CD4-positive, alpha-beta T cell treated with Interleukin-12 subunit alpha and Interleukin-12 subunit beta, for 1 hour (primary cell): ENCODE measurements around the gene FUOM.

Source experiments
- DNase-seq: peaks from one replicate; pipeline ENCODE4 v3.0.0-alpha.2; 2020

FUOM gene, protein sequence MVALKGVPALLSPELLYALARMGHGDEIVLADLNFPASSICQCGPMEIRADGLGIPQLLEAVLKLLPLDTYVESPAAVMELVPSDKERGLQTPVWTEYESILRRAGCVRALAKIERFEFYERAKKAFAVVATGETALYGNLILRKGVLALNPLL

DNA sequence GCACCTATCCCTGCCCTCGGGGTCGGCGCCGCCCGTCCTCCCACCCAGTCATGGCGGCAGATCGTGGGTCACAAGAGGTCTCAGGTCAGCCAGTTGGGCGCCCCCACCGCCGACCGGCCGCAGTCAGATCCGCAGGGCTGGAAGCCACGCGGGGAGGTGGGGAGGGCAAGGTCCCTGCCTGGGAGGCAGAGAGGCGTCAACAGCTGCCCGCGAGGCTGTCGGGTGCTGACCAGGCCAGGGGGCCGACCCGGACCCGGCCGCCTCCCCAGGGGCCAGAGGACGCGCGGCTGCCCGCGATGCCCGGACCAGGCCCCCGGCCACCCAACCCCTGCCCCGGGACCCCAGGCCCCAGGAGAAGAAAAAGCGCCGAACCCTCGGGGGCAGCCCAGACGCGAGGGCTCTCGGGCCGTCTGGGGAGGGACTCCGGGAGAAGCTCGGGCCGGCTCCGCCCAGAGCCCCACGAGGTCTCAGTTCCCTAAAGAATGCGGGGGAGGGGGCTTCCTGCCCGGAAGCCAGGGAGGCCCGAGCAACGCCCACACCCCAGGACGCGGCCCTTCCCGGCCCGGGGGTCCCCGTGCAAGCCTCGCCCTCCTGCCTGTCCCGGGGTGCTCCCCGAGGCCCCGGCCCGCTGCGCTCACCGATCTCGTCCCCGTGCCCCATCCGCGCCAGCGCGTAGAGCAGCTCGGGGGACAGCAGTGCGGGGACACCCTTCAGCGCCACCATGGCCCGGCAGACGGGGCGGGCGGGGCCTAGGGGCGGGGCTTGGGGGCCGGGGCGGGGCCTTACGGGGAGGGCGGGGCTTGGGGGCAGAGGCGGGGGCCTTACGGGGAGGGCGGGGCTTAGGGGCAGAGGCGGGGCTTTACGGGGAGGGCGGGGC lies at the start of gene FUOM:
TSS of gene FUOM (minus strand) at position 735 of the 877 bp plus-strand sequence. CDS start at position 723, 12 bp downstream.
- peak; percentile 80 for DNase-seq

DNA sequence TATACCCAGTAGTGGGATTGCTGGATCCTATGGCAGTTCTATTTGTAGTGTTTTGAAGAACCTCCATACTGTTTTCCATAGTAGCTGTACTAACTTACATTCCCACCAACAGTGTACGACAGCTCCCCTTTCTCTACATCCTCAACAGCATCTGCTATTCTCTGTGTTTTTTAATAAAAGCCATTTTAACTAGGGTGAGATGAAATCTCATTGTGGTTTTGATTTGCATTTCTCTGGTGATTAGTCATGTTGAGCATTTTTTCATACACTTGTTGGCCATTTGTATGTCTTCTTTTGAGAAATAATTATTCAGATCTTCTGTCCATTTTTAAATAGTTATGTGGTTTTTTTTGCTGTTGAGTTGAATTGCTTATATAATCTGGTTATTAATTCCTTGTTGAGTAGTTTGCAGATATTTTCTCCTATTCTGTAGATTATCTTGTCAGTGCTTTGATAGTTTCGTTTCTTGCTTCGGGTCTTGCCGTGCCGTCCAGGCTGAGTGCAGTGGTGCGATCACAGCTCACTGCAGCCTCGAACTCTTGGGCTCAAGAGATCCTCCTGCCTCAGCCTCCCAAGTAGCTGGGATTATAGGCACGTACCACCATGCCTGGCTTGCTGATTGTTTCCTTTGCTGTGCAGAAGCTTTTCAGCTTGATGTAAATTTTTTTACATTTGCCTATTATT lies 48.2 kb upstream of the FUOM start:
- DNase-seq, result no peak

DNA sequence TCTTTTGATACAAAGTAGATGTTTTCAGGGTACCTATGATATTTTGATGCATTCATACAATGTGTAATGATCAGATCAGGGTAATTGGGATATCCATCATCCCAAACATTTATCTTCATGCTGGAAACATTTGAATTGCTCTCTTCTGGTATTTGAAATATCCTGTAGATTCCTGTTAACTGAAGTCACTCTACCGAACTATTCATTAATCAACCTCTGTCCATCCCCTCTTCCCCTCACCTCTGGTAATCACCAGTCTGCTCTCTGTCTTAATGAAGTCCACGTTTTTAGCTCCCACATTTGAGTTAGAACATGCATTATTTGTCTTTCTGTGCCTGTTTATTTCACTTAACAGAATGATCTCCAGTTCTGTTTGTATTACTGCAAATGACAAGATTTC lies 47.5 kb upstream of the FUOM start:
- DNase-seq, result no peak

DNA sequence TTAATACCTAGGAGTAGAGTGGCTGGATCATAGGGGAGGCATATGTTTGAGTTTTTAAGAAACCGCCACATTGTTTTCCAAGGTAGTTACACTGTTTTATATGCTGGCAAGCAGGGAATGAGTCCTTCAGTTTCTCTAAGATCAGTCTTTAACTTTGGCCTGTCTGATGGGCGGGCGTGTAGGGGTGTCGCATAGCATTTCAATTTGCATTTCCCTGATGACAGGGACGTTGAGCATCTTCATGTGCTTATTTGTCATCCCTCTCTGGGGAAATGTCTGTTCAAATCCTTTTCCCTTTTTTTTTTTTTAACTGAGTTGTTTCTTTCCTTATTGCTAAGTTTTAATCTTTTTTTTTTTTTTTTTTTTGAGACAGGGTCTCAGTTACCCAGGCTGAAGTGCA lies 46.0 kb upstream of the FUOM start:
- DNase-seq, result no peak

DNA sequence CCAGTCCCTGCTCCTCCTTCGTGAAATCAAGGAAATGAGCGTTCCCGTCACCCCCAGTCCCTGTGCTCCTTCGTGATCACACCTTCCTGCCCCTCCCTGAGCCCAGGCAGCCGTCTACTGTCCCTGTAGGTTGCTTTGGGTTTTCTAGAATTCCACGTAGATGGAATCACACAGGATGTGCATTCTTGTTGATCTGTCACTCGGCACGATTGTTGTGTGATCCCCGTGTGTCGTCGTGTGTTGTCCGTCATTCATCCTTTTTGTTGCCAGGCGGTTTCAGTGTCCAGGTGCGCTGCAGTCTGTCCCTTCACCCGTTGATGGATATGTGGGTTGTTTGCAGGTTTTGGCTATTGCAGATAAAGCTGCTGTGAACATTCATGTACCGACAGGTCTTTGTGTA lies 45.5 kb upstream of the FUOM start:
- no peak for DNase-seq

DNA sequence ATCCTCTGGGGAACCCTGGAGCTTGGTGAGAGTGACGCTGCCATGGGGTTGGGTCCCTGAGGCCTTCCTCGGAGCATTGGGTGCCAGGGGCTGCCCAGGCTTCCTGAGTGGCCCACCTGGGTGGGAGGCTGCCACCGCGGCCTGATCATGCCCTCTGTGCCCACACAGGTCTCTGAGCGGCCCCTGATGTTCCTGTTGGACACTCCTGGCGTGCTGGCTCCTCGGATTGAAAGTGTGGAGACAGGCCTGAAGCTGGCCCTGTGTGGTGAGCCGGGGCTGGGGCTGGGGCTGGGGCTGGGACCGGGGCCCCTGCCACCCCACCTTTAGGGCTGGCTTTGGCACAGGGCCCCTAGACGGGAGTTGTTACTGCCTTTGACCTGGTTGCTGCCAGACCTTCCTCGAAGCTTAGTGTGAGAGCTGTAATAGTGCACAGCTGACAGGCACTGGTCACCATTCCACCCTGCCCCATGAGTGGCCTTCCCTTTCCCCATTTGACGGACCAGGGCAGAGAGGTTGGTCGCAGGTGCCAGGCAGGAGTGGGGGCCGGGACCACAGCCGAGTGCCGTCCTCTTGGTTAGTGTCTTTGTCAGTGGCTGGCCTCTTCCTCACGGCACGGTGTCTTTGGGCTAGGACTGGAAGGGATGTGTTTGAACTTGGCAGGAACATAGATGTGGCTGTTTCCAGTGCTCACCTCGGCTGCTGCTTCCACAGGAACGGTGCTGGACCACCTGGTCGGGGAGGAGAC lies 44.3 kb upstream of the FUOM start:
- DNase-seq, result no peak

DNA sequence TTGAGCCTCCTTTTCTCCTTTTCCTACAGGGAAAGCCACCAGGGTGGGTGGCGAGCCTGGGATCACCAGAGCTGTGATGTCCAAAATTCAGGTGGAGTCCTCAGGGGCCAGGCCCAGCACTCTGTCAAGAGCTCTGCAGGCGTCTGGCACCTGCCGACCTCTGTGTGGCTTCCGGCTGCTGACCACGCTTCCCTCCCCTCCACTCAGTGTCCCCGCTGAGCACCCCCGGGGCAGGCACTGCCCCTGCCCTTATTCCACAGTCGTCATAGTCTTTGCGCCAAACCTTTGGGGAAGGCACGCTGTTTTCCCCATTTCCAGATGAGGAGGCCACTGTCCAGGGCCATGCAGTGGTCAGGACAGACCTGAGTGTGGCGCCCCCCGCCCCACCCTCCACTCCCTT lies 43.7 kb upstream of the FUOM start:
- DNase-seq, result no peak

DNA sequence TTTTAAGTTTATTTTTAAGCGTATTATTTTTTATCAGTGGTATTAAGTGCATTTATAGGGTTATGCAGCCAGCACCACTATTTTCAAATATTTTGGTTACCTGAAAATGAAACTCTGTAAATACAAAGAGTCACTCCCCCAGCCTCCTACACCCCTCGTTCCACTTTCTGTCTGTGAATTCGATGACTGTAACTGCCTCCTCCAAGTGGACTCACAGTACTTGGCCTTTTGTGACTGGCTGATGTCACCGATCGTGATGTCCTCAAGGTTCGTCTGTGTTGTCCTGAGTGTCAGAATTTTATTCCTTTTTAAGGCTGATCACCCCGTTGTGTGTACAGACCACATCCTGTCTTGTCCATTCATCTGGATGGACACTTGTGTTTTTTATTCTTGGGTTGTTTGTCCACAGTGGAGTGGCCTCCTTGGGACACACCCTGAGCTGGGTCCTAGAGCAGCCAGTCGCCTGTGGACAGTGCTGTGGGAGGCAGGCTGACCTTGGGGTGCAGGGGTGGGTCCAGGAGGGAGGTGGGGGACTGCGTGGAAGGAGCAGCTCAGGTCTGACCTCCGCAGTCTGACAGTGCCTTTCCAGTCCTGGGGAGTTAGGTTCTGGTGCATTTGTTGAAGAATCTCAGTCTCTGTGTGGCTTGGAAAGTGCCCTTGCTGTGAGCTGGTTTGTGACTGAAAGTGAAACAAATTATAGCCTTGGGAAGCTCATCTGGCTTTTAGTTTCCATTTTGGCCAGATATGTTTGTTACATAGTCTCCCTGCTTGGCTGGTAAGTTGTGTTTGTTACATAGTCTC lies 43.0 kb upstream of the FUOM start:
- no peak for DNase-seq

DNA sequence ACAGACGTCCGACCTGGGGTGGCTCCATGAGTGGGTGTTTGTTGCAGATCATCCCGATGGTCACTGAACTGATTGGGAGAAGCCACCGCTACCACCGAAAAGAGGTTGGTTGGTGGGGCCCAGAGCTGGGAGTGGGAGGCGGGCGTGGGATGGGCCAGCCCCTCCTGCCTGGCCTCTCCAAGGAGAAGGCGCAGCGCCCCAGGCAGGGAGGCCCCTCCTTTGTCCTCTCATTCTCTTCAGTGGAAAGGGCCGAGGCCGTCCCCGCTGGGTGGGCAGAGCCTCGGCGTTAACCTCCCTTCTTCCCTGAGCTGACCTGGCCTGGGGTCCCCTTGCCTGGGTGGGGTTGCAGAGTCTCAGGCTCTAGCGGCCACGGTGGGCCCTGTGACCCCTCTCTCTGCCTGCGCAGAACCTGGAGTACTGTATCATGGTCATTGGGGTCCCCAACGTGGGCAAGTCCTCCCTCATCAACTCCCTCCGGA lies 41.3 kb upstream of the FUOM start:
- no peak for DNase-seq

DNA sequence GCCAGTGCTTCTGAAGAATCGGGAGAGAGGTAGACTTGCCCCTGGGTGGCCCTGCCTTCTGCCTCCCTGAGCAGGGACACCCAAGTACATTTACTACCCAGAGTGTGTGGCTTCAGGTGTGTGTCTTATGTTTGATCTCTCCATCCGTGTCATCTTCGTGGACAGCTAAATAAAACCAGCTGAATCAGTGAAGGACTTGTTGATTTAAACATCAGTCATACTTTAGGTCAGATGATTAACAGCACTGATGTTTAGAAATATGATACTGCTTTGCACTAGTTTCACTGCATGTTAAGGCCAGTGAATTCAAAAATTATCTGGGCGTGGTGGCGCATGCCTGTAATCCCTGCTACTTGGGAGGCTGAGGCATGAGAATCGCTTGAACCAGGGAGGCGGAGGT lies 40.1 kb upstream of the FUOM start:
- no peak for DNase-seq

DNA sequence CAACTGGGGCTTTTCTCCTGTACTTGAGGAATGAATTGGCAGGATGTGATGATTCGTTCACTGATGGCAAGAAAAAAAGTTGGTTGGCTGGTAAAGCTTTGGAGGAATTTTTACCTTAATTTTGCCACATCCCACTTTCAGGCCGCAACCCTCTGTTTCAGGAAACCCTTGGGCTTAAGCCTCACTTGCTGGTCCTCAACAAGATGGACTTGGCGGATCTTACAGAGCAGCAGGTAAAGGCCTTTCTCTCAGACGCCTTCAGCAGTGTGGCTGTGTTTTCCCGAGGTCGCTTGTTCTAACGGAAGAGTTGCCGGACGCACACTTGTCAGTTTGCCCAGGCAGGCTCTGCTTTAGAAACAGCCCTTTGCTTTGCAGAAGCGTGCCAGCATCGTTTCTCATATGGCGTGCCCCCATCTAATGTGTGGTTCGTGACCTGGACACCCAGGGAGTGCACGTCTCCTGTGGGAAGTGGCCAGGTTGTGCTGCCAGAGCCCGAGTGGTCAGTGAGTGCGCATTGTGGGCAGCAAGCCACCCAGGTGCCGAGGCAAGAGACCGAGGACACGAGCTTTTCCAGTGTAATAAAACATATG lies 38.3 kb upstream of the FUOM start:
- DNase-seq, result no peak

DNA sequence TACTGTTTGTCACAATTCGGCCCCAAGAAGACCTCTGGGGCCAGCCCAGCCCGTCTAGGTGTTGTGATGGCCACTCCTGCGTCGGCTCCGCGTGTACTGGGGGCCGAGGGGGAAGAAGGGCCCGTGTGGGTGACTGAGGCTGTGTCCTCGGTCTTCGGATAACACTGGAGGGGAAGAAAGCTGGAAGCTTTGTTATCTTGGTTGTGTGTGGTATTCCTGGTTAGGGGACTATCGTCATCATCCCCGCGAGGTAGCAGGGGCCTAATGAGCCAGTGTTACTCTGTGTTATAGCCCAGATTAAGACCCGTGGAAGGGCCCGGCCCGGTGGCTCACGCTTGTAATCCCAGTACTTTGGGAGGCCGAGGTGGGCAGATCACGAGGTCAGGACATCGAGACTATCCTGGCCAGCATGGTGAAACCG lies 37.0 kb upstream of the FUOM start:
- DNase-seq, result no peak

DNA sequence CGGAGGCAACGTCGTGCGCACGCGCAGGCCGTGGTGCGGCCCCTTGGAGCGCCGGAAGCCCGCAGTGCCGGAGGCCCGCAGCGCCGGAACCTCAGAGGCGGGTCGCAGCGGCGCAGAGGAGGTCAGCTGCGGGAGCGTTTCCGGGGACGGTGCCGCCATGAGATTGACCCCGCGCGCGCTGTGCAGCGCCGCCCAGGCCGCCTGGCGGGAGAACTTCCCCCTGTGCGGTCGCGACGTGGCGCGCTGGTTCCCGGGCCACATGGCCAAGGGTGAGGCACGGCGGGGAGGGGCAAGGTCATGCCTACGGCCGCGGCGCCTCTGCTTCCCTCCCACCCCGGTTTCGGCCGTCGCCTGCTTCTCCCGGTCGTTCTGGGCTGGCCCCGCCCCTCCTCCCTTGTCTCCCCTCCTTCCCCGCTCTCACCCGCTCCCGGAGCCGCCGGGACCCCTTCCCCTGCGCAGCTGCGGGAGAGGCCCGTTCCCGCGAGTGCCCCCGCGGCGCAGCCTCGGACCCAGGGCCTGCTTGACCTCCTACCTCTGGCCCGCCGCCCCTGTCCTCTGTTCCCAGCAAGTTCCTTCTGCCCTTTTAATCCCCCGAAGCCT lies 36.3 kb upstream of the FUOM start, which contains the start of gene MTG1:
TSS of gene MTG1 (plus strand) at position 94 of the 600 bp plus-strand sequence. CDS start at position 158, 64 bp downstream.
- peak; percentile 94 for DNase-seq

DNA sequence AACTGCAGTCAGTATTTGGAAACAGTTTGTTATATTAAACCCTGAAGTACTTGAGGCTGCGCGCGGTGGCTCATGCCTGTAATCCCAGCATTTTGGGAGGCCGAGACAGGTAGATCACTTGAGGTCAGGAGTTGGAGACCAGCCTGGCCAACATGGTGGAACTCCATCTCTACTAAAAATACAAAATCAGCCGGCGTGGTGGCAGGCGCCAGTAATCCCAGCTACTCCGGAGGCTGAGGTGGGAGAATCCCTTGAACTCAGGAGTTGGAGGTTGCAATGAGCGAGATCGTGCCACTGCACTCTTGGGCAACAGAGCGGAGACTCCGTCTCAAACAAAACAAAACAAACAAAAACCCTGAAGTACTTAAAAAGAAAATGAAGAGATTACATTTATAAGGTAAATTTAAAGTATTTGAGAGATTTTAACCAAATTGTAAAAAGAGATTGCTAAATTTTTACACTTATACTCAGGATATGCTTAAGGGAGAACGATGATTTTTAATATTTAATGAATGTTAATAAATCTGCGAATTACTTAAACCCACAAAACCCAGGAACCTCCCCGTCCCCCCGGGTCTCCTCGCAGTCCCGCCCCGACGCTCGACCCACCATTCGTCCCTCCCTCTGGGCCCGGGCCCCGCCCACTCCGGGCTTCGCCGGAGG lies 35.7 kb upstream of the FUOM start:
- no peak for DNase-seq

DNA sequence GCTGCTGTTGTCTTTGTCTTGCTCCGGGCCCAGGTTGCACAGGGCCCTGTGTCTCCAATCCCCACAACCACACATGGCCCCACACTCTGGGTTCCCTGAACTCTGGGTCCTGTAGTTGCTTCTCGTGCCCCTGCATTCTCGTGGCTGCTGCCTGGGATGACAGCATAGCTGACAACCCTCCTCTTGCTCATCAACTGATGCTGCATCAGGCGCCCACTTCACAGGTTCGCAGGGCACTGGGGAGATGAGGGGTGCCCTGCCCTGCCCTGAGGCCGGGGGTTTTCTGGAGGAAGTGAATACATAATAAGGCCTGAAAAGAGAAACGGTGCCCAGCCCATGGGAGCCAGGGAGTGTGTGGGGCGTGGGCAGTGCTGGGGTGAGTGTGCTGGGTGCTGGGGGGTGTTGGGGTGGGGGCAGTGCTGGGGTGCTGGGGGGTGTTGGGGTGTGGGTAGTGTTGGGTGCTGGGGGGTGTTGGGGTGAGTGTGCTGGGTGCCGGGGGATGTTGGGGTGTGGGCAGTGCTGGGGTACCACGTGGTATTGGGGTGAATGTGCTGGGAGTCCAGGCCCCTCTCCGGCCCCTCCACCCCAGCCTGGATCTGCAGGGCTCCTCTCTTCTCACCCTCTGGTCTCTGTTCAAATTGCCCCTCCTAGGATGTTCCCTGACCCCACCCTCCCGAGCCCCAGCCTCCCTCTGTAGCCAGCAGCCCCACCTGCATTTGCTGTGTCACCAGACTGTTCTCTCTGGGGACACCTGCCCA lies 34.1 kb upstream of the FUOM start:
- peak; percentile 28 for DNase-seq

DNA sequence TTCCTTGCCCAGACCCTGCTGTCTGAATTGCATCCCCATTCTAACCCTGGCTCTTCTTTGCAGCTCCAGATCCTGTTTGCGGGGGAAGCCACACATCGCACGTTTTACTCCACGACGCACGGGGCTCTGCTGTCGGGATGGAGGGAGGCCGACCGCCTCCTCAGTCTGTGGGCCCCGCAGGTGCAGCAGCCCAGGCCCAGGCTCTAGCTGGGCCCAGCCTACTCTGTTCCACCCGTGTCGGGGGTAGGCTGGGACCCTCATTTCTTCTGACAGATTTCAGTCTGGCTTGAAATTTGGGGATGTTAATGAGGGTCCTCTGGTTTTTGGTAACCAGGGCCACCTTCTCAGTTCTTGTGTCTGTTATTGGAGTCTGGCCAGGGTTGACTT lies 33.4 kb upstream of the FUOM start:
- no peak for DNase-seq

DNA sequence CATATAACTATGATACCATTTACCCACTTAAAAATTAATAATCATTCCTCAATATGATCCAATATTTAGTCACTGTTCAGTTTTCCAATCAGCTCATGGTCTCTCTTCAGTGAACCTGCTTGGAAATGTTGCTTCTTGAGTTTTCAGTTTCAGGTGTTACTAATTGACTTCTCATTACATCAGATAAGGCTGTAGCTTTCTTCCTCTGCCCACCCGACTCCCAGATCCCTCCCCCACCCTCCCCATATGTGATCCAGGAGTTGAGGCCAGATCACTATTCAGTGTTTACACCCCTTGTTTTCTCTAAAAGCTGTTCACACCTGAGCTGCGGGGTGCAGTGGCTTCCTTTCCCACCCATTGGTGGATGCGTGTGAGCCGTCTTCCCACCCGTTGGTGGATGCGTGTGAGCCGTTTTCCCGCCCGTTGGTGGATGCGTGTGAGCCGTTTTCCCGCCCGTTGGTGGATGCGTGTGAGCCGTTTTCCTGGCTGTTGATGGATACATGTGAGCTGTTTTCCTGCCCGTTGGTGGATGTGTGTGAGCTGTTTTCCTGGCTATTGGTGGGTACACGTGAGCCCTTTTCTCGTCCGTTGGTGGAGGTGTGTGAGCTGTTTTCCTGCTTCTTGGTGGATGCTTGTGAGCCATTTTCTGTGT lies 32.9 kb upstream of the FUOM start:
- no peak for DNase-seq

DNA sequence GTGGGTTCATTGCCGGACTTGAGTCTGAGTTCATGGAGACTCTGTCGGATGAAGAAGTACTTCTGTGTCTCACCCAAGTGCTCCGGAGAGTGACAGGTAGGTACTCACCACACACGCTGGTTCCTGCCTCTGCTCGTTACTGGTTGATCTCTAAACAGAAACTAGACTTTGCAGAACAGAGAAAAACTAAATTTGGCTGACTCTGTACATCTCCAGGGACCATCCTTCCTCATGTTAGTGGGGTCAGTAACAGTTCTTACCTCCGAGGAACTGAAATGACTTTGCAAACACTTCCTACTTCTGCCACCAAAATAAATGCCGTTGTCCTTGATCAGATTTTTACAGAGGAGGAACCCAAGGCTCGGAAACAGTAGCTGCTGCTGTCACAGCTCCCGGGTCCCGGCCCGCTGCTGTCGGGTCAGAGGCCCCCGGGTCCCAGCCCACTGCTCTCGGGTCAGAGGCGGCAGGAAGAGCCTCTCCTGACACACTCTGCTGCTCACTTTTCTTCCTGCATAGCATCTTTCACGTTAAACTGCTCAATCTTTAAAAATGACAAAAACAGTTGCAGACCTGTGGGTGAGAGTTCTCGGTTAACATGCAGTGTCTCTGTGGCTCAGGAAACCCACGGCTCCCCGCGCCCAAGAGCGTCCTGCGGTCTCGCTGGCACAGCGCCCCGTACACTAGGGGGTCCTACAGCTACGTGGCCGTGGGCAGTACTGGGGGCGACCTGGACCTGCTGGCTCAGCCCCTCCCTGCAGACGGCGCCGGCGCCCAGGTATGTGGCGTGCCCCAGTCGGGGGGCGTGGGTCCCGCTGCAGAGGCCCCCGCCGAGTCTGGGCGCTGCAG lies 31.4 kb upstream of the FUOM start:
- DNase-seq, result peak; percentile 50
